DOHH2 (cell line): ENCODE measurements around the gene LDAH.
"Not testable (repeated sequence)": the region's sequence is repeated elsewhere in the genome, so short reads cannot be mapped to it uniquely, and the experiment has no call there.

ENCODE experiments used
- CTCF ChIP-seq: fragments of 200-600 bp; sonication (generic); IDR thresholded peaks from one replicate; pipeline ENCODE4 v1.5.1; 2014; ENCODE audit warnings: antibody characterized with exemption, mild to moderate bottlenecking, low read depth, low read length; ENCODE audit not compliant: poor library complexity, severe bottlenecking
- EZH2phosphoT487 ChIP-seq: fragments of 200-600 bp; sonication (generic); IDR thresholded peaks from 2 replicates; pipeline ENCODE4 v1.6.1; 2017; ENCODE audit warnings: borderline replicate concordance, mild to moderate bottlenecking, antibody characterized with exemption, low read length, moderate library complexity, mixed read lengths

DNA sequence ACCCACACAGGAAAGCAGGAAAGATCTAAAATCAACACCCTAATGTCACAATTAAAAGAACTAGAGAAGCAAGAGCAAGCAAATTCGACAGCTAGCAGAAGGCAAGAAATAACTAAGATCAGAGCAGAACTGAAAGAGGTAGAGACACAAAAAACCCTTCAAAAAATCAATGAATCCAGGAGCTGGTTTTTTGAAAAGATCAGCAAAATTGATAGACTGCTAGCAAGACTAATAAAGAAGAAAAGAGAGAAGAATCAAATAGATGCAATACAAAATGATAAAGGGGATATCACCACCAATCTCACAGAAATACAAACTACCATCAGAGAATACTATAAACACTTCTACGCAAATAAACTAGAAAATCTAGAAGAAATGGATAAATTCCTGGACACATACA is 108.5 kb downstream of the LDAH start:
- not testable (repeated sequence) for TF ChIP-seq CTCF, EZH2phosphoT487
